Astrocyte (in vitro differentiated cells and primary cell): ENCODE measurements around the gene CCNF. TPM values are rescaled to one million over a fixed set of nuclear protein-coding genes. Genes with fewer than 3 reads are reported as not detected.
A peak's percentile ranks its signal among the peaks of the same experiment; 100 is the strongest.

Experiments used
- DNase-seq: peaks from one replicate; pipeline ENCODE4 v3.0.0-alpha.2; 2010; ENCODE audit warnings: low read depth
- FAIRE-seq: peaks from 2 replicates; lab custom pipeline; 2011; peaks lifted over from hg19 to GRCh38; lab: Jason Lieb, UNC
- H2AFZ ChIP-seq: 2 replicates; pipeline ENCODE4 v1.6.0; 2012; ENCODE audit warnings: low read depth, low read length, inconsistent platforms
- H3K27ac ChIP-seq: 2 replicates; pipeline ENCODE4 v1.5.1; 2011; ENCODE audit warnings: low read depth, low read length, inconsistent platforms
- H3K27me3 ChIP-seq: 2 replicates; pipeline ENCODE4 v1.6.0; 2011; ENCODE audit warnings: low read length, inconsistent platforms; ENCODE audit not compliant: insufficient read depth
- H3K36me3 ChIP-seq: 2 replicates; pipeline ENCODE4 v1.5.1; 2011; ENCODE audit warnings: low read length, inconsistent platforms; ENCODE audit not compliant: insufficient read depth
- H3K4me1 ChIP-seq: 2 replicates; pipeline ENCODE4 v1.5.1; 2011; ENCODE audit warnings: low read length, inconsistent platforms; ENCODE audit not compliant: insufficient read depth
- H3K4me2 ChIP-seq: 2 replicates; pipeline ENCODE4 v1.6.0; 2012; ENCODE audit warnings: low read length, inconsistent platforms
- H3K4me3 ChIP-seq: 2 replicates; pipeline ENCODE4 v1.5.1; 2011; ENCODE audit warnings: low read depth, mild to moderate bottlenecking, low read length, inconsistent platforms; ENCODE audit not compliant: insufficient read depth
- H3K79me2 ChIP-seq: 2 replicates; pipeline ENCODE4 v1.6.0; 2012; ENCODE audit warnings: mild to moderate bottlenecking, low read length, inconsistent platforms; ENCODE audit not compliant: insufficient read depth
- H3K9ac ChIP-seq: 2 replicates; pipeline ENCODE4 v1.6.0; 2012; ENCODE audit warnings: mild to moderate bottlenecking, low read length, inconsistent platforms
- H3K9me3 ChIP-seq: 2 replicates; pipeline ENCODE4 v1.5.1; 2012; ENCODE audit warnings: low read depth, mild to moderate bottlenecking, low read length, inconsistent platforms; ENCODE audit not compliant: insufficient read depth
- H4K20me1 ChIP-seq: 2 replicates; pipeline ENCODE4 v1.6.0; 2012; ENCODE audit warnings: low read length, inconsistent platforms; ENCODE audit not compliant: insufficient read depth
- H3K27ac Mint-ChIP-seq: one replicate; pipeline ENCODE4 v1.8.0; 2021; ENCODE audit warnings: mild to moderate bottlenecking, mixed read lengths; ENCODE audit not compliant: unreplicated experiment
- H3K27me3 Mint-ChIP-seq: one replicate; pipeline ENCODE4 v1.8.0; 2021; ENCODE audit warnings: low read depth, mixed read lengths; ENCODE audit not compliant: unreplicated experiment
- H3K36me3 Mint-ChIP-seq: one replicate; pipeline ENCODE4 v1.8.0; 2021; ENCODE audit warnings: low read depth, mixed read lengths; ENCODE audit not compliant: unreplicated experiment
- H3K4me1 Mint-ChIP-seq: one replicate; pipeline ENCODE4 v1.8.0; 2021; ENCODE audit warnings: low read depth, mixed read lengths; ENCODE audit not compliant: unreplicated experiment
- H3K4me3 Mint-ChIP-seq: one replicate; pipeline ENCODE4 v1.8.0; 2021; ENCODE audit warnings: mild to moderate bottlenecking, moderate library complexity, mixed read lengths; ENCODE audit not compliant: unreplicated experiment
- H3K9me3 Mint-ChIP-seq: one replicate; pipeline ENCODE4 v1.8.0; 2021; ENCODE audit warnings: mild to moderate bottlenecking, mixed read lengths; ENCODE audit not compliant: unreplicated experiment
- EZH2 ChIP-seq: IDR thresholded peaks from 2 replicates; pipeline ENCODE4 v1.6.1; 2012; ENCODE audit warnings: mild to moderate bottlenecking, low read length, inconsistent platforms; ENCODE audit not compliant: insufficient read depth
- total RNA-seq: library from RNA; stranded (reverse); gene quantifications from 2 replicates; pipeline ENCODE4 v1.2.1, GENCODE V29; 2021
- TF ChIP-seq, protein P1 (sequence below): IDR thresholded peaks from 2 replicates; pipeline ENCODE4 v1.5.1; 2011; ENCODE audit warnings: low read depth, mild to moderate bottlenecking, inconsistent platforms, low read length, moderate library complexity; ENCODE audit not compliant: insufficient read depth

Gene CCNF
- total RNA-seq, 1 donor from 2014 or later: 6.4 TPM

DNA sequence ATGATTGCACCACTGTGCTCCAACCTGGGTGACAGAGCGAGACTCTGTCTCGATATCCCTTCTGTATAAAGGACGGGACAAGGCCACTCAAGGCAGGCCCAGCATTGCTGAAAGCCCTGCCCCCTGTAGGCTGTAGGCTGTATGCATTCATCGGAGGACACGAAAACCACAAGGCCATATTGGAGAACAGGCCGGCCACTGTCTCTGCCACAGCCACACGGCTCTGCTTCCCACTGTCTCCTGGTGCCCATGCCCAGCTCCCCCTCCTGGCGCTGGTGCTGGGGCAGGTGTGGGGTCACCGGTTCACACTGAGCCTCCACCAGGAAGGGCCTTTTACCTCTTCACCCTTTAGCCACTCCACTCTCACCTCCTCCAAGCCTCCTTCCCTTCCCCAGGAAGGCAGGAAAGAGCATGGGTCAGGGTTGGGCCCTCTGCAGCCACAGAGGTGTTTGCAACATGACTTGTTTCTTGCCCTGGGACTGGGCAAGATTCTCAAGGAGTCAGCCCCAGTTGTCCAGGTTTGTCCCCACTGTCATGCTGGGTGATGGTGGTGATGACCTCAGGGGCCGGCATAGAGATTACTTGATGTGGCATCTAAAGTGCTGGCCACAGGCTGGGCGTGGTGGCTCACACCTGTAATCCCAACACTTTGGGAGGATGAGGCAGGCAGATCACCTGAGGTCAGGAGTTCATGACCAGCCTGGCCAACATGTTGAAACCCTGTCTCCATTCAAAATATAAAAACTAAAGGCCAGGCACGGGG lies 36.6 kb downstream of the CCNF start:
- Mint-ChIP-seq H3K4me3 (no peak overlapping the region), H3K4me1 (peaks cover 4% of the 10 kb centered on the region), H3K9me3 (no peaks in the 10 kb centered on the region), H3K27ac (no peak overlapping the region), H3K36me3 (peaks cover 2% of the 10 kb centered on the region), H3K27me3 (peaks cover 12% of the 10 kb centered on the region)
- H2AFZ ChIP-seq: no peak overlapping the region
- H3K9ac ChIP-seq: no peak overlapping the region
- H3K4me3 ChIP-seq: no peak overlapping the region
- no peaks in the 10 kb centered on the region for H3K27me3 ChIP-seq
- FAIRE-seq: no peak
- no peak overlapping the region for H3K27ac ChIP-seq
- H3K9me3 ChIP-seq: no peaks in the 10 kb centered on the region
- no peak overlapping the region for H3K4me2 ChIP-seq
- TF ChIP-seq EZH2: no peak
- TF ChIP-seq, protein P1, sequence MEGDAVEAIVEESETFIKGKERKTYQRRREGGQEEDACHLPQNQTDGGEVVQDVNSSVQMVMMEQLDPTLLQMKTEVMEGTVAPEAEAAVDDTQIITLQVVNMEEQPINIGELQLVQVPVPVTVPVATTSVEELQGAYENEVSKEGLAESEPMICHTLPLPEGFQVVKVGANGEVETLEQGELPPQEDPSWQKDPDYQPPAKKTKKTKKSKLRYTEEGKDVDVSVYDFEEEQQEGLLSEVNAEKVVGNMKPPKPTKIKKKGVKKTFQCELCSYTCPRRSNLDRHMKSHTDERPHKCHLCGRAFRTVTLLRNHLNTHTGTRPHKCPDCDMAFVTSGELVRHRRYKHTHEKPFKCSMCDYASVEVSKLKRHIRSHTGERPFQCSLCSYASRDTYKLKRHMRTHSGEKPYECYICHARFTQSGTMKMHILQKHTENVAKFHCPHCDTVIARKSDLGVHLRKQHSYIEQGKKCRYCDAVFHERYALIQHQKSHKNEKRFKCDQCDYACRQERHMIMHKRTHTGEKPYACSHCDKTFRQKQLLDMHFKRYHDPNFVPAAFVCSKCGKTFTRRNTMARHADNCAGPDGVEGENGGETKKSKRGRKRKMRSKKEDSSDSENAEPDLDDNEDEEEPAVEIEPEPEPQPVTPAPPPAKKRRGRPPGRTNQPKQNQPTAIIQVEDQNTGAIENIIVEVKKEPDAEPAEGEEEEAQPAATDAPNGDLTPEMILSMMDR: no peak
- DNase-seq: no peak
- H3K4me1 ChIP-seq: peaks cover 15% of the 10 kb centered on the region
- H3K36me3 ChIP-seq: no peaks in the 10 kb centered on the region
- peaks cover 5% of the 10 kb centered on the region for H4K20me1 ChIP-seq
- H3K79me2 ChIP-seq: peaks cover 2% of the 10 kb centered on the region

DNA sequence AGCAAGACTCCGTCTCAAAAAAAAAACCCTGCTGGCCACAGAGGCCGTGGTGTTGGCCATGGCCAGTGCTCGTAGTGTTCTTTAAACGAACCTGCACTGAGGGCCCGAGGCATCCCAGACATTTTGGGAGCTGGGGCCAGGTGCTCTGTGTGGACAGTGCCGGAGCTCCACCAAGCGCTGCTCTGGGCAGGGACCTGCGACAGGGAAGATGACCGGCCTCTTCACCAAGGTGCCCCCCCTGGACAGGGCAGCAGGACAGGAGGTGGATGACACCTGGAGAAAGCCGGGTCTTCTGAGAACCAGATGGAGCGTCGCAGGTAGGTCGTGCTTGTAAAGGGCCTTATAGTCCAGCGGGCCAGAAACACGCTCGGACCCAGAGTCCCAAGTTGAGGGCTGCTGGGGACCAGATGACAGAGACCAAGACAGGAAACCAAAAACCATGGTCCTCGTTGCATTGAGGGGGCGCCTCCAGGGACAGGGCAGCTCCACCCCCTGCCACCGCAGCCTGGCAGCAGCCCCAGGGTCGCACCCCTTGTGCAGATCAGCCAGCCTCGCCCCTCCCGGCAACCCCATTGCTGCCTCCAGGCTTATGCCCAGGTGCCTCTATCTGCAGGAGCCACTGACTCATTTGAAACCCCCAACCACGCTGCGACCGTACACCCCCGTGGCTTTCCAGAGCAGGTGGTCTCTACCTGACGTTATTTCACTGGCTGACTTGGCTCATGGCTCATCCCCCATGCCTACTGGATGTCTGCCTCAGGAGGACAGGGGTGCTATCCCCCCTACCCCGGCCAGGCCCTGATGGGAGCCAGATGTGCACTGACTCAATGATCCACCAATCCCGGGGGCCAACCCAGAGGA lies 37.6 kb downstream of the CCNF start:
- TF ChIP-seq EZH2: no peak
- TF ChIP-seq, protein P1: no peak
- H3K27me3 Mint-ChIP-seq: peaks cover 12% of the 10 kb centered on the region
- FAIRE-seq: no peak
- no peaks in the 10 kb centered on the region for H3K36me3 ChIP-seq
- no peak overlapping the region for H3K4me3 Mint-ChIP-seq
- peaks cover 5% of the 10 kb centered on the region for H4K20me1 ChIP-seq
- peak overlapping the region; percentile 26 for H3K27ac Mint-ChIP-seq
- peaks cover 1% of the 10 kb centered on the region for H3K36me3 Mint-ChIP-seq
- H3K4me2 ChIP-seq: peak overlapping the region; percentile 89
- H3K4me1 ChIP-seq: peaks cover 19% of the 10 kb centered on the region
- no peaks in the 10 kb centered on the region for H3K27me3 ChIP-seq
- H3K4me3 ChIP-seq: no peak overlapping the region
- DNase-seq: no peak
- no peaks in the 10 kb centered on the region for H3K79me2 ChIP-seq
- H3K4me1 Mint-ChIP-seq: peaks cover 4% of the 10 kb centered on the region
- H3K27ac ChIP-seq: no peak overlapping the region
- no peaks in the 10 kb centered on the region for H3K9me3 Mint-ChIP-seq
- peak overlapping the region; percentile 61 for H3K9ac ChIP-seq
- H3K9me3 ChIP-seq: no peaks in the 10 kb centered on the region
- peak overlapping the region; percentile 54 for H2AFZ ChIP-seq
